ENCODE measurements around the gene ST8SIA2.

ST8SIA2 gene, protein sequence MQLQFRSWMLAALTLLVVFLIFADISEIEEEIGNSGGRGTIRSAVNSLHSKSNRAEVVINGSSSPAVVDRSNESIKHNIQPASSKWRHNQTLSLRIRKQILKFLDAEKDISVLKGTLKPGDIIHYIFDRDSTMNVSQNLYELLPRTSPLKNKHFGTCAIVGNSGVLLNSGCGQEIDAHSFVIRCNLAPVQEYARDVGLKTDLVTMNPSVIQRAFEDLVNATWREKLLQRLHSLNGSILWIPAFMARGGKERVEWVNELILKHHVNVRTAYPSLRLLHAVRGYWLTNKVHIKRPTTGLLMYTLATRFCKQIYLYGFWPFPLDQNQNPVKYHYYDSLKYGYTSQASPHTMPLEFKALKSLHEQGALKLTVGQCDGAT

DNA sequence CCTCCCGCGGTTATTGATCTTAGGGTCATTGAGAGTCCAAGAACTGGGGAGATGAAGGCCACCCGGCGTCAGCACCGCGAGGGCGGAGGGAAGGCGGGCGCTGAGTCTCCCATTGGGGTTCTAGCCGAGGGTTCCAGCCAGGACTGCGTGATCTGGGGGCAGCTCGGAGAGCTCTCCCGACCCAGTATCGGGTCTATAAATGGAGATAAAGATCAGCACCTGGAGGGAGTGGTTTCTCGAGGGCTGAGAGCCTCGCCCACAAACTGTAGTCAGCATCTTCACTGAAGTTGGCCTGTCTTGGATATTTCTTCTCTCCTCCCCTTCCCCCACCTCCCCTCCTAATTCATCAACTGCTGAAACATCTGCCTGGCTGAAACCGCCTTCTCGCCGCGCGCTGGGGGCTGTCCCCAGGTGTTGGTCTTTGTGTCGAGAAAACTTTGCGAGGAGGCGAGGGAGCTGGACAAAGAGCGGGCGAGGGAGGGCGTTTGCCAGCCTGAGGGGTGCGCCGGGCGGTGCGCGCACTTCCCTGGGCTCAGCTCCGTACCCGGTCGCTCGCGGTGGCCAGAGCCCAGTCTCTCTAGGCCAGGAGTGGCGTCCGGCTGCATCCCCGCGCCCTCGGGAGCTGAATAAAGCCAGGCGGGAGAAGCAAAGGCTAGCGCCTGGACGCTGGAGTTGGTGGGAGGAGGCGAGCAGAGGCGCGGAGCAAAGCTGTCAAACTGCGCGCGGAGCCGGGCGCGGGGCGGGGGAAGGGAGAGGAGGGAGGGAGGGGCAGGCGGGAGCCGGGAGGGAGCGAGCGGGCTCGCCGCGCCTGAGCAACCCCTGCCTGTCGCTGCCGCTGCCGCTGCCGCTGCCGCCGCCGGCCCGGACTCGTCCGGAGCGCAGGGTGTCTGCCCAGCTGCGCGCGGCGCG, at the start of gene ST8SIA2:
Gene ST8SIA2, plus strand, starts transcription at position 811 of the 909 bp plus-strand sequence. CDS start 184 bp downstream, outside the sequence.
- Histone ChIP-seq H3K36me3 (ENCODE audit: insufficient read depth, low read length) (no peaks in the 10 kb centered on the region), H3K9ac (ENCODE audit: low read depth, low read length) (peak within 1 kb of the TSS; percentile 85), H3K9me3 (ENCODE audit: control insufficient read depth, insufficient read depth, low read length) (no peaks in the 10 kb centered on the region), H3K4me1 (ENCODE audit: insufficient read depth, low read length) (peaks cover 10% of the 10 kb centered on the region)

DNA sequence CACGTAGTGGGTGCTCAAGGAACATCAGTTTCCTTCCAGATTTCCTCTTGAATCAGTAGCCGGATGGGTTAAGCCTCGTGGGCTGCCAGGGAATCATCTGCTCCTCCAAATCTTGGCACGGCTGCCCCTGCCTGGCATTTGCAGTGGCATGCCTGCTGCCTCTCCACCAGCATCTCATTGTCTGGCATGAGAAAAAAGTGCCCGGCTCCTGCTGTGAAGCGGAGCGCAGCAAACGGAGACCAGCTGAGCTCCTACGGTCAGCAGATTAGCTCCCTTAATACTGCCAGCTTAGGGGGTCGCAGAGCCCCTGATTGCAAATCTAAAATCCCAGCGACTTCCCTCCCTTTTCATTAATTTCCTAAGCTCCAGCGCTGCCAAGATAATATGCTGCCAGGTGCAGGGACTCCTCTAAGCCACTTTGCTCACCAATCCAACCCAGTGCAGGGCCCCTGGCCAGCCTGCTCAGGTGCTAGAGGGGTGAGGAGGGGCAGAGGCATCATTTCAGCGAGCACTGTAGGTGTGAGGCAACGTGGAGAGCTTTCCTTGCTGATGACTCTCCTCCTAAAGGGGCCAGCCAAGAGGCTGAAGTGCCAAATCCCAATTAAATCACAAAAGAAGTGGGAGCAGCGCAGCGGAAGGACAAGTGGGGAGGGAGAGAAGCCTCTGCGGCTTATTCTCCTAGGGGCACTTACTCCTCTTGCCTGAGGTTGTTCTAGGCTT, 49.6 kb upstream of the ST8SIA2 start:
- Histone ChIP-seq H3K4me1 (ENCODE audit: insufficient read depth, low read length) (peaks cover 15% of the 10 kb centered on the region), H3K9me3 (ENCODE audit: control insufficient read depth, insufficient read depth, low read length) (no peaks in the 10 kb centered on the region), H3K9ac (ENCODE audit: low read depth, low read length) (no peak overlapping the region), H3K36me3 (ENCODE audit: insufficient read depth, low read length) (no peaks in the 10 kb centered on the region)

DNA sequence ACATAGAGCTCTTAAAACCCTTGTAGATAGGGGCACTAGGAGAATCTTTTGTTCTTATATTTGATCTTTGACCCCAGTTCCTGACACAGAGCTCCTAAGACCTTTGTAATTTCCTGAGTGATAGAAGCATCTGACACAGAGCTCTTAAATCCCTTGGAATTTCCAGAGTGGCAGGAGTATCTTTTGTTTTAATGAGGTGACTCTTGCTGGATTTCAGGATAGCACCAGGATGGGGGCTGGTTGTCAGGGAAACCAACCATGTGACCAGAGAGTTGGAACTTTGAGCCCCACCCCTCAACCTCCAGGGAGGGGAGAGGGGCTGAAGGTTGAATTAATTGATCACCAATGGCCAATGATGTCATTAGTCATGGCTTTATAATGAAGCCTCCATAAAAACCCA, 47.6 kb upstream of the ST8SIA2 start:
- H3K4me1 ChIP-seq (ENCODE audit: insufficient read depth, low read length) = peaks cover 15% of the 10 kb centered on the region
- H3K36me3 ChIP-seq (ENCODE audit: insufficient read depth, low read length) = no peaks in the 10 kb centered on the region
- H3K9ac ChIP-seq (ENCODE audit: low read depth, low read length) = no peak overlapping the region
- no peaks in the 10 kb centered on the region for H3K9me3 ChIP-seq (ENCODE audit: control insufficient read depth, insufficient read depth, low read length)

DNA sequence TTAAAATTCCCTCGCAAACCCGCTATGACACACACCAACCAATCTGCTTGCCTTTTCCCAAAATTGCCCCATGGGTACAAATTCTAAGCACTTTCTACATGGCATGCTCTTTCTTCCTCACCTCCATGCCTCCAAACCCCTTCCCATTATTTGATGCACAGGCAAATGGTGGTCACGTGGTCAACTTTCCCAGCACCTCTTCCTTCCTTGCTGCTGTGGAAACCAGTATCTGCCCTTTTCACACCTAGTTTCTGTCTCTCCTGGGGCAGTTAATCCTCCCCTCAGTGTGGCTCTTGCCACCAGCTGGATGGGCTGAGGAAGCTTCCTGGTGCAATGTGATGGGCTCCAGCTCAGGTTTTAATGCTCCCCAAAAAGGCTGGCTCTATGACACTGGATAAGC, 38.4 kb upstream of the ST8SIA2 start:
- no peaks in the 10 kb centered on the region for H3K9me3 ChIP-seq (ENCODE audit: control insufficient read depth, insufficient read depth, low read length)
- no peaks in the 10 kb centered on the region for H3K36me3 ChIP-seq (ENCODE audit: insufficient read depth, low read length)
- H3K4me1 ChIP-seq (ENCODE audit: insufficient read depth, low read length) = no peaks in the 10 kb centered on the region
- H3K9ac ChIP-seq (ENCODE audit: low read depth, low read length) = no peak overlapping the region

DNA sequence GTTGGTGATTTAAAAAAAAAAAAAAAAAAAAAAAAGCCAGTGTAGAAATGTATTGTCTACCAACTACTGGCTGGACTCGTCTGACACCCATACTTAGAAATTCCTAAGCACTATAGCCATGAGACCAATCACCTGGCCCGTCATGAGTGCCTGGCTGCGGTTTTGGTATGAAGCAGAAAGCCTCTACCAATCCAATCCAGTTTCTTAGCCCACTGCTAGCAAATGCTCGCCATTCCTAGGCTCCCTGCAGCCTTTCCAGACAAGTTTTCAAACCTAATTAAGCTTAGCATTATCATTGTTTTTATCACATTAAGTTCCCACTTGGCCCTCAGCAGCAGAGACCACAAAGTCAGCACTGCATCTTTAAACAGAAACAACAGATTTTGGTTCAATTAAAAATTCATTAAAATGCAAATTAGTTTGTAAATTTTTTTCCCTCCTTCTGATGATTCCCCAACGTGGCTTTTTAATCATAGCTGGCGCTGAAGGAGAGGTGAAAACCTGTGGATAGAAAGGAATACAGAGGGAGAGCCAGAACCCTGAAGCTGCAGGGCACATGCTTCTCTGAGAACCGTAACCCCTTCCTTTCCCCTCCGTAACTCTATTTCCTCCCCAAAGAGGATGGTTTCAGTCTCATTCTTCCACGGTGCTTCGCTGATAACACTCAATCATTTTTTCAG, 32.2 kb upstream of the ST8SIA2 start:
- H3K4me1 ChIP-seq (ENCODE audit: insufficient read depth, low read length) = peaks cover 18% of the 10 kb centered on the region
- no peak overlapping the region for H3K9ac ChIP-seq (ENCODE audit: low read depth, low read length)
- H3K9me3 ChIP-seq (ENCODE audit: control insufficient read depth, insufficient read depth, low read length) = no peaks in the 10 kb centered on the region
- H3K36me3 ChIP-seq (ENCODE audit: insufficient read depth, low read length) = no peaks in the 10 kb centered on the region

DNA sequence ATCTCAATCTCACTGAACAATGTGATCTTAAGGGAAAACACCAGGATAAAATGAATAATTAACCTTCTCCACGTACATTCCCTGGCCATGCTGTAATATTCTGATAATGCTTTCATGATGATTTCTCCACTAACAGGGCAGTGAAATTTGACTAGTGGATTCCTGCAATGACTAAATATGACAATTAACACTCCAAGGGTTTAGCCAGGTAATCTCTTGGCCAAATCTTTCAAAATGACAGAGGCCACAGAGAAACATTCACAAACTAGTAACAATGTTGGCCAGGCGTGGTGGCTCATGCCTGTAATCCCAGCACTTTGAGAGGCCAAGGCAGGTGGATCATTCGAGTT, 31.7 kb upstream of the ST8SIA2 start:
- peaks cover 18% of the 10 kb centered on the region for H3K4me1 ChIP-seq (ENCODE audit: insufficient read depth, low read length)
- peaks cover 1% of the 10 kb centered on the region; the same call in 1 of the 2 replicates for H3K9me3 ChIP-seq (ENCODE audit: control insufficient read depth, insufficient read depth, low read length)
- no peaks in the 10 kb centered on the region for H3K36me3 ChIP-seq (ENCODE audit: insufficient read depth, low read length)
- no peak overlapping the region for H3K9ac ChIP-seq (ENCODE audit: low read depth, low read length)

DNA sequence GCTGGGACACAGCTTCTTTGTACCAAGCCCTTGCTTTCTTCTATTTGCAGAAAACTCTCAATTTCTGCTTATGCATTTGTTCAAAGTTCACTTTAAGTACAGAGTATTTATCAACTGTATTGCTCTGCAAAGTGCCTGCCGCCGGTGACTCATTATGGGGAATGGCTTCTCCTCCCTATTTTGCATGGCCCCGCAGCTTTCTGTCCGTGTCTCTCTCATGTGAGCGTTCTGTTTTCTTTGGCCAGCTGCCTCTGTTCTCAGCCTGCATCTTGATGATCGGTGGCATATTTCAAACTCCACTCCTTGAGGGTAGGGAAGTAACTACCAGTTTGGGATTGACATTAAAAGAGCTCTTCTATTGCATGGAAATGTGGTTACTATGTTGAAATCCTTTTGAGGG, 28.6 kb upstream of the ST8SIA2 start:
- H3K9ac ChIP-seq (ENCODE audit: low read depth, low read length) = no peak overlapping the region

DNA sequence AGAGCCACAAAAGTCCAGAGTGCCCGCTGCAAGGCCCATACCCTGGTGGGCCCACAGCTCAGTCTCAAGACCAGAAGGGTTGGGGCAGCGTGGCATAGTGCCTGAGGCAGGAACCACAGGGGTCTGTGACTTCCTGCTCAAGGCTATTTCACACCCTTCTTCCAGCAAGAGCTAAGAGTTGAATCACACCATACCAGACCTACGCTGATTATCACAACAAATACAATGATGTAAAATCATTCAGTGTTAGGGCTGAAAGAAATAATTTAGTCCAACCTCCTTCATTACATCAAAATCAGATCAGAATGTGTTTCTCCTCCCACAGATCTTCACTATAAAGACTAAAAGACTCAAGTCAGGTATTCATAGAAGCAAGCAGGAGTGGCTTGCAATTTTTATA, 27.8 kb upstream of the ST8SIA2 start:
- H3K36me3 ChIP-seq (ENCODE audit: insufficient read depth, low read length) = no peaks in the 10 kb centered on the region
- H3K9ac ChIP-seq (ENCODE audit: low read depth, low read length) = no peak overlapping the region
- peaks cover 18% of the 10 kb centered on the region for H3K4me1 ChIP-seq (ENCODE audit: insufficient read depth, low read length)
- peaks cover 4% of the 10 kb centered on the region for H3K9me3 ChIP-seq (ENCODE audit: control insufficient read depth, insufficient read depth, low read length)

More for the DNA sequence above, 28.6 kb upstream of the ST8SIA2 start:
- peaks cover 18% of the 10 kb centered on the region for H3K4me1 ChIP-seq (ENCODE audit: insufficient read depth, low read length)
- H3K9me3 ChIP-seq (ENCODE audit: control insufficient read depth, insufficient read depth, low read length) = peaks cover 4% of the 10 kb centered on the region; the same call in 1 of the 2 replicates
- no peaks in the 10 kb centered on the region for H3K36me3 ChIP-seq (ENCODE audit: insufficient read depth, low read length)

DNA sequence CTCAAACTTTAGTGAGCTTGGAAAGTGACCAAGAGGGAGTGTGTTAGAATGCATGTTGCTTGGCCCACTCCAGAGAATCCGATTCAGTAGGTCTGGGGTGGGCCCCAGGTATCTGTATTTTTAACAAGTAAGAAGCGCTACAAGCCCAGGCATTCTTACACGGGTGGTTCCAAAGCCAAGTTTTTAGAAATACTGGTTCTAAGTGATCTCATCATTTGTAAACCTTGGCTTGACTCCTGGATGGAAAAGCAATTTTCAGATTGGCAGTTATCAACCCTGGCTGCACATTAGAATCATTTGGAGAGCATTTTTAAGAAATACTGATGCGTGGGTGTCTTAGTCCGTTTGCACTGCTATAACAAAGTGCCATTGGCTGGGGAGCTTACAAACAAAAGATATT, 27.3 kb upstream of the ST8SIA2 start:
- no peaks in the 10 kb centered on the region for H3K36me3 ChIP-seq (ENCODE audit: insufficient read depth, low read length)
- H3K4me1 ChIP-seq (ENCODE audit: insufficient read depth, low read length) = peaks cover 18% of the 10 kb centered on the region
- H3K9ac ChIP-seq (ENCODE audit: low read depth, low read length) = no peak overlapping the region
- peaks cover 4% of the 10 kb centered on the region for H3K9me3 ChIP-seq (ENCODE audit: control insufficient read depth, insufficient read depth, low read length)

DNA sequence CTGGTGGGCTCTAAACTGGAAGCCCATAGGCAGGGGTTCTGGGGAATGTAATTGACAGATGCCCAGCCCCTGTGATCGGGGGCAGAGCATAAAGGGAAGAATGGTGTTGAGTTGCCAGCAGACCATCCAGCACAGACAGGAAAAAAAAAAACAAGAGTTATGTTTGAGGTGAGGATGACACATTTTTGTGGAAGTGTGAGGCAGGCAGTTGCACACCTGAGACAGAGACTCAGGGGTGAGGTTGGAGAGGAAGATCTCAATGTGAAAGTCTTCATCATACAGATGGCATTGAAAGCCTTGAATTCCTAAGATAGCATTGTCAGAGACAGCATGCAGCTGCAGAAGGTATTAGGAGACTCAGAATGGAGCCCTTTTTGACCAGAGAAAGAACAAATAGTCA, 18.6 kb upstream of the ST8SIA2 start:
- Histone ChIP-seq H3K9me3 (ENCODE audit: control insufficient read depth, insufficient read depth, low read length) (no peaks in the 10 kb centered on the region; the same call in 1 of the 2 replicates), H3K9ac (ENCODE audit: low read depth, low read length) (no peak overlapping the region), H3K36me3 (ENCODE audit: insufficient read depth, low read length) (no peaks in the 10 kb centered on the region), H3K4me1 (ENCODE audit: insufficient read depth, low read length) (no peaks in the 10 kb centered on the region)

DNA sequence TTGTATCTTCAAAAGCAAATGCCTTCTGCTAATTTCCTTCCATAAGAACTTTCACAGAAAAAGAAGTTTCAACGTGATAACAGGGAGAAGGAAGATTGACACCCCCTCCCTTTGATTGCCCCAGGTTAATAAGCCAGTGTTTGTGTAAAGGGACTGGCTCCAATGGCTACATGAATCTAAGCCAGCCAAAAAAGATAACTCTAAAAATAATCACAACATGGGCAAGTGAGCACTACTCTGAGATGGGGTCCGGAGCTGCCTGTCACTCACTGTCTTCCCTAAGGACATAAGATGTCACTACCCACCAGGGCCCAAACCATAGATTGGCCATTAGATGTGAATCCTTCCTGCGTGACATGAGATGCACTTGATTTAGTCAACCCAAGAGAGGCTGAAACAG, 17.6 kb upstream of the ST8SIA2 start:
- H3K9ac ChIP-seq (ENCODE audit: low read depth, low read length) = no peak overlapping the region
- H3K9me3 ChIP-seq (ENCODE audit: control insufficient read depth, insufficient read depth, low read length) = no peaks in the 10 kb centered on the region
- H3K4me1 ChIP-seq (ENCODE audit: insufficient read depth, low read length) = no peaks in the 10 kb centered on the region
- H3K36me3 ChIP-seq (ENCODE audit: insufficient read depth, low read length) = no peaks in the 10 kb centered on the region

DNA sequence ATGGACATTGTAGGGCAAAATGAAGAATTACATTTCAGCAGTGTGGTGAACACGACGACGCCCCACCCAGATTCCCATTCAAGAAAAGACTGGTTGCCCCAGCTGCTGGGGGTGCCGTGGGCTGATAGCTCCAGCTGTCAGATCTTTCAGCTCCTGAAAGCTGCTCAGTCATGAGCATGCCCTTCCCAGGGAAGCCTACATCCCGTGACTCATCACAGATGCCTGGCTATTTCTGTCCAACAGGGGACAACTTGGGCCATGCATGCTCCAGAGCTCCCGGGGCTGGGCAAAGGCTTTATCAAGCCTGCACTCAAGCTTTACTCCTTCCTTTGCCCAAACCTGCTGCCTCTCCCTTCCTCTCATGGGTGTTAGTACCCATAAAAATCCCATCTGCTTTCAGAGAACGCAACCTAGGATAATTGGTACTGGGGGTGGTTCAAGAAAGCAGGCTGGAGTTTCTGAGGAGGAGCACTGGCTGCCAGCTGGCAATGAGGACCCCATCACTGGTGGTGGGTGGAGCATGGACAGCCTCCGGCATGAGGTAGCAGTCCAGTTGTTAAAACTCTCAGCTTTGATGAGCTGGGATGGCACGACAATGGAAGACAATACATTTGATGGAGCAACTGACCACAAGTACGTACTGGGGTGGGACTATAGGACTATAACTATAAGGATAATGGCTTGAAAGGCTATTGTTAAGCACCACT, 16.4 kb upstream of the ST8SIA2 start:
- Histone ChIP-seq H3K9ac (ENCODE audit: low read depth, low read length) (no peak overlapping the region), H3K36me3 (ENCODE audit: insufficient read depth, low read length) (no peaks in the 10 kb centered on the region), H3K9me3 (ENCODE audit: control insufficient read depth, insufficient read depth, low read length) (no peaks in the 10 kb centered on the region), H3K4me1 (ENCODE audit: insufficient read depth, low read length) (no peaks in the 10 kb centered on the region)

DNA sequence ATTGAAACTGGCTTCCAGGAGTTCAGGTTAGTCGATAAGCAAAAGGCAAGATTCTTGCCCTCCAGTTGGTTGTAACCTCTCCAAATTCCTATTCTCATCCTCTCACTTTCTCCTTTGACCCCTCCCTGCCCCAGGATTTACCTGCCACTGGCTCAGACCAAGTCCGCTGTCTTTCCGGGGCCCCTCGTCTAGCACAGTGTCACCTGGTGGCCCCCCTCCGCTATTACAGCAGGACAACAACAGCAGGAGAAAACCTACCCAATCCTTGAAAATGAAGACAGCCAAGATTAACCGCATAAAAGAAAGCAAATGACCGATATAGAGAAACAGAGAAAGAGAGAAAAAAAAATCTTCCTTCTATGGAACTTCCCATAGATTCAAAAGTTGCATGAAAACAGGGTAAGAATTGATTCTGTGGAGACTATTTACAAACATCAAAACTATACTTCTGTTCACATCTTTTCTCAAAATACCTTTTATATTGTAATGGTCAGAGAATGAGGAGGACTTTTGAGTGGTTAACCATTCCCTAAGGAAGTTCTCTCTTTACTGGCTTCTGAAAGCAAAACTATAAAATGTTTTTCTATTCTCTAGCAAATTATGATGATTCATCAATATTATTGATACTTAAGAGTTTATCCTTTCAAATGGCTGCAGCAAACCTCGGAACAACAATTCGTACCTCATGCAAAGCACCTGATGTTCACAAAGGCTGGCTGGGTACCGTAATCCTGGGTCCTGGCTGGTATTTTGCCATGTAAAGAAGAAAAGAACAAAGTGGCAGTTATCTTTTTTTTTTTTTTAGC, 10.0 kb upstream of the ST8SIA2 start:
- Histone ChIP-seq H3K4me1 (ENCODE audit: insufficient read depth, low read length) (peaks cover 7% of the 10 kb centered on the region; the same call in 1 of the 2 replicates), H3K36me3 (ENCODE audit: insufficient read depth, low read length) (no peaks in the 10 kb centered on the region), H3K9ac (ENCODE audit: low read depth, low read length) (no peak overlapping the region), H3K9me3 (ENCODE audit: control insufficient read depth, insufficient read depth, low read length) (no peaks in the 10 kb centered on the region)

Measured in ES-I3 (cell line).